GM23338 (cell line): Measurements from ENCODE around the gene DIRAS3. TPM values are rescaled to one million over a fixed set of nuclear protein-coding genes. Genes with fewer than 3 reads are reported as not detected.

ENCODE experiments used
- CREB1 ChIP-seq: fragments of 250-450 bp; sonication (Bioruptor Pico); IDR thresholded peaks from 2 replicates; pipeline ENCODE4 v1.5.0; 2020; ENCODE audit warnings: low read depth, mild to moderate bottlenecking, moderate library complexity
- CTCF ChIP-seq, 2 experiments: fragments of 200-600 bp in 1 of 2; sonication (generic) in 1 of 2; conservative IDR thresholded peaks; 2 replicates each; pipeline versions ENCODE4 v1.5.1 to v1.6.1; 2016 to 2017; ENCODE audit warnings: antibody characterized with exemption in 2 of 2, low read depth in 2 of 2, mild to moderate bottlenecking in 2 of 2, moderate library complexity in 1 of 2
- EZH2phosphoT487 ChIP-seq: fragments of 200-600 bp; sonication (generic); IDR thresholded peaks from one replicate; pipeline ENCODE4 v1.8.1; 2018; ENCODE audit warnings: antibody characterized with exemption; ENCODE audit not compliant: unreplicated experiment
- NANOG ChIP-seq: IDR thresholded peaks from 2 replicates; pipeline ENCODE4 v1.6.1; 2016; ENCODE audit warnings: antibody characterized with exemption, borderline replicate concordance
- ZNF331 ChIP-seq: fragments of 250-450 bp; sonication (Bioruptor Pico); IDR thresholded peaks from 2 replicates; pipeline ENCODE4 v1.5.0; 2020; ENCODE audit warnings: low read depth, mild to moderate bottlenecking, moderate library complexity
- polyA plus RNA-seq: library from polyadenylated mRNA; unstranded; fragments of >200 nt; fragmentation: Nextera tagmentation; extraction: Ambion mirVana; gene quantifications from 2 replicates; pipeline ENCODE4 v1.2.1, GENCODE V29; 2016
- total RNA-seq: library from RNA; depleted of rRNA; stranded (reverse); fragments of >200 nt; shearing (Covaris generic); gene quantifications from 2 replicates; pipeline ENCODE4 v1.2.3, GENCODE V29; 2014
- TF ChIP-seq, protein P1 (sequence below): fragments of 250-450 bp; sonication (Bioruptor Pico); IDR thresholded peaks from 2 replicates; pipeline ENCODE4 v1.5.0; 2020; ENCODE audit warnings: mild to moderate bottlenecking, moderate library complexity
- TF ChIP-seq, protein P2 (sequence below): IDR thresholded peaks from 2 replicates; pipeline ENCODE4 v1.6.1; 2016; ENCODE audit warnings: antibody characterized with exemption

DIRAS3 gene
- total and polyA plus RNA-seq, 2 experiments from 2014 or later, result 0.21 to 0.40 TPM

DNA sequence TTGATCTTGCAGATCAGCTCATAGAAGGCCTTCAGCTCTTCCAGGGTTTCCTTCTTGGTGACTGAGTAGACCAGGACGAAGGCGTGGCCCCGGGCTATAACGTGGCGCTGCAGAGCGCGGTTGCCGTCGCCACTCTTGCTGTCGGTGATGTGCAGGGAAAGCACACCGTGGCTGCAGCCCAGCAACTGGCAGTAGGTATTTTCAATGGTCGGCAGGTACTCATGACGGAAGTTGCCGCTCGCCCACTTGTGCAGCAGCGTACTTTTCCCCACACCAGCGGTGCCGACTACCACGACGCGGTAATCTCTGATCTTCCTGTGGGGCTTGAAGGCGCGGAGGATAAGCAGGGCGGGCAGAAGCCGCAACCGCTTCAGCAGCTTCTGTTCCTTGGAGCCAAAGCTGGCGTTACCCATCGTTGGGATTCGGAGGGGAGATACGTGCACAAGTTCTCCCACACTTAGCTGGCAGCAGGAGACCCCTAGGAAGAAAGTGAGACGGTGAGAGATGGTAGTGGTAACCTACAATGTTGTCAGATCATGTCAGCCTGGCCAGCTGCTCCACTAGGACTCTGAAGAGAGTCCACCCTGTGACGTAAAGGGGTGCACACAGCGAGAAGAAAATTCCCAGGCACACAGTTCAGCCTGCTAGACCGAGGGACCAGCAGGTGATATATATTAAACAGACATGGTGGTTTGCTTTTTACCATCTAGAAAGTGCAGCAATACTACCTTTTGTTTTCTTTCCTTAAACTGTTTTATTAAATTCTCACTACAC is 3.4 kb downstream of the DIRAS3 start (continued):
- TF ChIP-seq, protein P1, sequence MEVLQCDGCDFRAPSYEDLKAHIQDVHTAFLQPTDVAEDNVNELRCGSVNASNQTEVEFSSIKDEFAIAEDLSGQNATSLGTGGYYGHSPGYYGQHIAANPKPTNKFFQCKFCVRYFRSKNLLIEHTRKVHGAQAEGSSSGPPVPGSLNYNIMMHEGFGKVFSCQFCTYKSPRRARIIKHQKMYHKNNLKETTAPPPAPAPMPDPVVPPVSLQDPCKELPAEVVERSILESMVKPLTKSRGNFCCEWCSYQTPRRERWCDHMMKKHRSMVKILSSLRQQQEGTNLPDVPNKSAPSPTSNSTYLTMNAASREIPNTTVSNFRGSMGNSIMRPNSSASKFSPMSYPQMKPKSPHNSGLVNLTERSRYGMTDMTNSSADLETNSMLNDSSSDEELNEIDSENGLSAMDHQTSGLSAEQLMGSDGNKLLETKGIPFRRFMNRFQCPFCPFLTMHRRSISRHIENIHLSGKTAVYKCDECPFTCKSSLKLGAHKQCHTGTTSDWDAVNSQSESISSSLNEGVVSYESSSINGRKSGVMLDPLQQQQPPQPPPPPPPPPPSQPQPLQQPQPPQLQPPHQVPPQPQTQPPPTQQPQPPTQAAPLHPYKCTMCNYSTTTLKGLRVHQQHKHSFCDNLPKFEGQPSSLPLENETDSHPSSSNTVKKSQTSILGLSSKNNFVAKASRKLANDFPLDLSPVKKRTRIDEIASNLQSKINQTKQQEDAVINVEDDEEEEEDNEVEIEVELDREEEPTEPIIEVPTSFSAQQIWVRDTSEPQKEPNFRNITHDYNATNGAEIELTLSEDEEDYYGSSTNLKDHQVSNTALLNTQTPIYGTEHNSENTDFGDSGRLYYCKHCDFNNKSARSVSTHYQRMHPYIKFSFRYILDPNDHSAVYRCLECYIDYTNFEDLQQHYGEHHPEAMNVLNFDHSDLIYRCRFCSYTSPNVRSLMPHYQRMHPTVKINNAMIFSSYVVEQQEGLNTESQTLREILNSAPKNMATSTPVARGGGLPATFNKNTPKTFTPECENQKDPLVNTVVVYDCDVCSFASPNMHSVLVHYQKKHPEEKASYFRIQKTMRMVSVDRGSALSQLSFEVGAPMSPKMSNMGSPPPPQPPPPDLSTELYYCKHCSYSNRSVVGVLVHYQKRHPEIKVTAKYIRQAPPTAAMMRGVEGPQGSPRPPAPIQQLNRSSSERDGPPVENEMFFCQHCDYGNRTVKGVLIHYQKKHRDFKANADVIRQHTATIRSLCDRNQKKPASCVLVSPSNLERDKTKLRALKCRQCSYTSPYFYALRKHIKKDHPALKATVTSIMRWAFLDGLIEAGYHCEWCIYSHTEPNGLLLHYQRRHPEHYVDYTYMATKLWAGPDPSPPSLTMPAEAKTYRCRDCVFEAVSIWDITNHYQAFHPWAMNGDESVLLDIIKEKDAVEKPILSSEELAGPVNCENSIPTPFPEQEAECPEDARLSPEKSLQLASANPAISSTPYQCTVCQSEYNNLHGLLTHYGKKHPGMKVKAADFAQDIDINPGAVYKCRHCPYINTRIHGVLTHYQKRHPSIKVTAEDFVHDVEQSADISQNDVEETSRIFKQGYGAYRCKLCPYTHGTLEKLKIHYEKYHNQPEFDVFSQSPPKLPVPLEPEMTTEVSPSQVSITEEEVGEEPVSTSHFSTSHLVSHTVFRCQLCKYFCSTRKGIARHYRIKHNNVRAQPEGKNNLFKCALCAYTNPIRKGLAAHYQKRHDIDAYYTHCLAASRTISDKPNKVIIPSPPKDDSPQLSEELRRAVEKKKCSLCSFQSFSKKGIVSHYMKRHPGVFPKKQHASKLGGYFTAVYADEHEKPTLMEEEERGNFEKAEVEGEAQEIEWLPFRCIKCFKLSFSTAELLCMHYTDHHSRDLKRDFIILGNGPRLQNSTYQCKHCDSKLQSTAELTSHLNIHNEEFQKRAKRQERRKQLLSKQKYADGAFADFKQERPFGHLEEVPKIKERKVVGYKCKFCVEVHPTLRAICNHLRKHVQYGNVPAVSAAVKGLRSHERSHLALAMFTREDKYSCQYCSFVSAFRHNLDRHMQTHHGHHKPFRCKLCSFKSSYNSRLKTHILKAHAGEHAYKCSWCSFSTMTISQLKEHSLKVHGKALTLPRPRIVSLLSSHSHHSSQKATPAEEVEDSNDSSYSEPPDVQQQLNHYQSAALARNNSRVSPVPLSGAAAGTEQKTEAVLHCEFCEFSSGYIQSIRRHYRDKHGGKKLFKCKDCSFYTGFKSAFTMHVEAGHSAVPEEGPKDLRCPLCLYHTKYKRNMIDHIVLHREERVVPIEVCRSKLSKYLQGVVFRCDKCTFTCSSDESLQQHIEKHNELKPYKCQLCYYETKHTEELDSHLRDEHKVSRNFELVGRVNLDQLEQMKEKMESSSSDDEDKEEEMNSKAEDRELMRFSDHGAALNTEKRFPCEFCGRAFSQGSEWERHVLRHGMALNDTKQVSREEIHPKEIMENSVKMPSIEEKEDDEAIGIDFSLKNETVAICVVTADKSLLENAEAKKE (CRISPR knock-in tag), result no peak
- TF ChIP-seq NANOG, result no peak
- no peak for TF ChIP-seq EZH2phosphoT487
- no peak for TF ChIP-seq CTCF (conservative IDR thresholded peaks at IDR 0.05; ENCODE audit: low read depth in 2 of 2)
- no peak for TF ChIP-seq CREB1 (CRISPR knock-in tag)
- TF ChIP-seq ZNF331 (CRISPR knock-in tag), result no peak
- TF ChIP-seq, protein P2, sequence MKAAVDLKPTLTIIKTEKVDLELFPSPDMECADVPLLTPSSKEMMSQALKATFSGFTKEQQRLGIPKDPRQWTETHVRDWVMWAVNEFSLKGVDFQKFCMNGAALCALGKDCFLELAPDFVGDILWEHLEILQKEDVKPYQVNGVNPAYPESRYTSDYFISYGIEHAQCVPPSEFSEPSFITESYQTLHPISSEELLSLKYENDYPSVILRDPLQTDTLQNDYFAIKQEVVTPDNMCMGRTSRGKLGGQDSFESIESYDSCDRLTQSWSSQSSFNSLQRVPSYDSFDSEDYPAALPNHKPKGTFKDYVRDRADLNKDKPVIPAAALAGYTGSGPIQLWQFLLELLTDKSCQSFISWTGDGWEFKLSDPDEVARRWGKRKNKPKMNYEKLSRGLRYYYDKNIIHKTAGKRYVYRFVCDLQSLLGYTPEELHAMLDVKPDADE, result no peak
